DND-41 (cell line): Measurements from ENCODE around the gene GNLY.

Experiments used
- EZH2 ChIP-seq: IDR thresholded peaks from 3 replicates; pipeline ENCODE4 v1.6.1; 2012; ENCODE audit warnings: borderline replicate concordance, low read depth, mild to moderate bottlenecking, moderate library complexity, low read length, inconsistent platforms; ENCODE audit not compliant: severe bottlenecking
- TF ChIP-seq, protein P1 (sequence below): IDR thresholded peaks from 2 replicates; pipeline ENCODE4 v1.5.1; 2012; ENCODE audit warnings: borderline replicate concordance, low read length, moderate library complexity, mild to moderate bottlenecking; ENCODE audit not compliant: poor library complexity, severe bottlenecking; ENCODE audit errors: extremely low read depth

DNA sequence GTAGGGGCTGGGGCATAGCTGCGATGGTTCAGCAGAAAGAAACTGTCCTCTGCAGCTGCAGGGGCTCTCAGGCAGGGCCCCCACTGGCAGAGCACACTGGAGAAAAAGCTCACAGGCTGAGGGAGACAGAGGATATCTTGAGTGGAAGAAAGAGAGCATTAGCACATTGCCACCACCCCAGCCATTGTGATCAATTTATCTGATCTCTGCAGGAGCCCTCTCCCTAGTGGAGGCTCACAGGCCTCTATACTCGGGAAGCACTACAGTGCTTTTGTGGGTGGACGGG, 25.4 kb upstream of the GNLY start:
- TF ChIP-seq, protein P1, sequence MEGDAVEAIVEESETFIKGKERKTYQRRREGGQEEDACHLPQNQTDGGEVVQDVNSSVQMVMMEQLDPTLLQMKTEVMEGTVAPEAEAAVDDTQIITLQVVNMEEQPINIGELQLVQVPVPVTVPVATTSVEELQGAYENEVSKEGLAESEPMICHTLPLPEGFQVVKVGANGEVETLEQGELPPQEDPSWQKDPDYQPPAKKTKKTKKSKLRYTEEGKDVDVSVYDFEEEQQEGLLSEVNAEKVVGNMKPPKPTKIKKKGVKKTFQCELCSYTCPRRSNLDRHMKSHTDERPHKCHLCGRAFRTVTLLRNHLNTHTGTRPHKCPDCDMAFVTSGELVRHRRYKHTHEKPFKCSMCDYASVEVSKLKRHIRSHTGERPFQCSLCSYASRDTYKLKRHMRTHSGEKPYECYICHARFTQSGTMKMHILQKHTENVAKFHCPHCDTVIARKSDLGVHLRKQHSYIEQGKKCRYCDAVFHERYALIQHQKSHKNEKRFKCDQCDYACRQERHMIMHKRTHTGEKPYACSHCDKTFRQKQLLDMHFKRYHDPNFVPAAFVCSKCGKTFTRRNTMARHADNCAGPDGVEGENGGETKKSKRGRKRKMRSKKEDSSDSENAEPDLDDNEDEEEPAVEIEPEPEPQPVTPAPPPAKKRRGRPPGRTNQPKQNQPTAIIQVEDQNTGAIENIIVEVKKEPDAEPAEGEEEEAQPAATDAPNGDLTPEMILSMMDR, result no peak
- no peak for TF ChIP-seq EZH2
